ENCODE data around the gene CISD3. TPM values are rescaled to one million over a fixed set of nuclear protein-coding genes. Genes with fewer than 3 reads are reported as not detected.

The CISD3 gene
- total and polyA plus RNA-seq, 10 of the 15 experiments (the other 5 are each of a cell fraction or from before 2014, with no cell fraction given), result 2.6 to 38.1 (median 8.1) TPM

- TF ChIP-seq EP300 (IDR thresholded peaks at IDR 0.05; ENCODE audit: borderline replicate concordance in 1 of 2, control insufficient read depth in 1 of 2, low read depth in 2 of 2, low read length in 2 of 2), result 0 out of 4 replicates have a peak, but pooled peaks of 1 of the 2 experiments have one; percentile 28
- 0 out of 2 replicates have a peak, but pooled peaks have one; percentile 8 for TF ChIP-seq PAX5 (IDR thresholded peaks at IDR 0.05; ENCODE audit: borderline replicate concordance, low read depth, low read length)
- no peak for TF ChIP-seq MTA2 (IDR thresholded peaks at IDR 0.05; ENCODE audit: low read depth)
- no peak for TF ChIP-seq ATF7 (IDR thresholded peaks at IDR 0.05; ENCODE audit: low read depth)
- TF ChIP-seq ZBED1 (IDR thresholded peaks at IDR 0.05; ENCODE audit: borderline replicate concordance), result no peak
- TF ChIP-seq YBX1 (IDR thresholded peaks at IDR 0.05), result no peak
- TF ChIP-seq IKZF2 (IDR thresholded peaks at IDR 0.05), result no peak
- no peak for TF ChIP-seq E2F8 (IDR thresholded peaks at IDR 0.05; ENCODE audit: low read depth, partially characterized antibody)
- 0 out of 2 replicates have a peak, but pooled peaks have one; percentile 53 for TF ChIP-seq ZNF217 (IDR thresholded peaks at IDR 0.05)
- peak; percentile 84 to 95; a peak in 3 of 4 replicates for TF ChIP-seq BHLHE40 (IDR thresholded peaks at IDR 0.05; ENCODE audit: borderline replicate concordance in 1 of 2, low read depth in 2 of 2, low read length in 1 of 2)
- peak; percentile 97 for TF ChIP-seq LARP7 (IDR thresholded peaks at IDR 0.05)
- TF ChIP-seq TCF3 (IDR thresholded peaks at IDR 0.05; ENCODE audit: borderline replicate concordance, insufficient read depth, low read depth, low read length), result 0 out of 2 replicates have a peak, but pooled peaks have one; percentile 36
- TF ChIP-seq RFX5 (IDR thresholded peaks at IDR 0.05; ENCODE audit: low read depth, low read length), result no peak
- no peak; the same call in none of the 2 replicates for TF ChIP-seq NKRF (conservative IDR thresholded peaks at IDR 0.05)
- TF ChIP-seq RUNX3 (IDR thresholded peaks at IDR 0.05; ENCODE audit: low read length), result peak; percentile 56
- TF ChIP-seq HDAC6 (IDR thresholded peaks at IDR 0.05; ENCODE audit: unreplicated experiment), result peak; percentile 41
- no peak for TF ChIP-seq ESRRA (IDR thresholded peaks at IDR 0.05; ENCODE audit: low read length)
- no peak for TF ChIP-seq MLLT1 (IDR thresholded peaks at IDR 0.05)
- TF ChIP-seq PML (IDR thresholded peaks at IDR 0.05; ENCODE audit: low read length), result peak; percentile 28; the same call in 1 of the 2 replicates
- peak; percentile 69 for TF ChIP-seq YY1 (IDR thresholded peaks at IDR 0.05; ENCODE audit: low read depth, low read length)
- TF ChIP-seq TBL1XR1 (IDR thresholded peaks at IDR 0.05; ENCODE audit: low read depth, low read length), result no peak
- peak; percentile 98; the same call in 1 of the 2 replicates for TF ChIP-seq GATAD2B (conservative IDR thresholded peaks at IDR 0.05; ENCODE audit: low read depth)
- TF ChIP-seq ZSCAN29 (IDR thresholded peaks at IDR 0.05), result 0 out of 2 replicates have a peak, but pooled peaks have one; percentile 11
These were observed at the start of gene CISD3 (continued) for GRCh38 chr17:38729886-38730525.

Data from GM12878 (cell line).